Stimulated activated CD4-positive, alpha-beta T cell treated with anti-CD3 and anti-CD28 coated beads, Interleukin-2, amount 100 ng/mL, for 4 hours (primary cell): ENCODE results near the gene SH2D7.
"Not testable (repeated sequence)": the region's sequence is repeated elsewhere in the genome, so short reads cannot be mapped to it uniquely, and the experiment has no call there.

ENCODE experiments used
- DNase-seq: peaks from one replicate; pipeline ENCODE4 v3.0.0-alpha.2; 2020; ENCODE audit warnings: low read depth

Gene SH2D7

GRCh38 chr15:78146425-78147154, 54.2 kb downstream of the SH2D7 start:
- no peak for DNase-seq

GRCh38 chr15:78147566-78147965, 55.2 kb downstream of the SH2D7 start:
- no peak for DNase-seq

GRCh38 chr15:78148392-78149067, 56.2 kb downstream of the SH2D7 start:
- no peak for DNase-seq

- DNase-seq: peak; percentile 100
Measured at GRCh38 chr15:78149068-78149804, 56.9 kb downstream of the SH2D7 start, which contains the start of gene IDH3A. IDH3A (plus strand) TSS chr15:78149362; CDS start chr15:78149404, 42 bp downstream.

GRCh38 chr15:78149805-78150751, 57.7 kb downstream of the SH2D7 start:
- DNase-seq: no peak

- DNase-seq: not testable (repeated sequence)
Measured at GRCh38 chr15:78151075-78151474, 58.7 kb downstream of the SH2D7 start.
